GM12891 (cell line): ENCODE data around the gene PKD1L1.

ENCODE experiments used
- PAX5 ChIP-seq: IDR thresholded peaks from 2 replicates; pipeline ENCODE4 v1.6.1; 2011; ENCODE audit warnings: low read length, moderate library complexity, mild to moderate bottlenecking; ENCODE audit not compliant: insufficient read depth, severe bottlenecking
- POLR2A ChIP-seq: IDR thresholded peaks from 2 replicates; pipeline ENCODE4 v1.6.1; 2011; ENCODE audit warnings: low read depth, low read length, control low read depth
- POLR2AphosphoS5 ChIP-seq: IDR thresholded peaks from 2 replicates; pipeline ENCODE4 v1.6.1; 2011; ENCODE audit warnings: low read depth, low read length, control low read depth
- TAF1 ChIP-seq: IDR thresholded peaks from 2 replicates; pipeline ENCODE4 v1.6.1; 2011; ENCODE audit warnings: low read depth, low read length, control low read depth

GRCh38 chr7:47826754-47827153 lies 121.5 kb downstream of the PKD1L1 start:
- no peak for TF ChIP-seq POLR2A
- no peak for TF ChIP-seq POLR2AphosphoS5
- TF ChIP-seq TAF1, result no peak
- no peak for TF ChIP-seq PAX5
